ENCODE data around the gene KCNC1.

Gene KCNC1

GRCh38 chr11:17822401-17822781 lies 87.8 kb downstream of the KCNC1 start:
- no peak for DNase-seq (ENCODE audit: low read depth)

GRCh38 chr11:17827006-17827405 lies 92.4 kb downstream of the KCNC1 start:
- DNase-seq (ENCODE audit: low read depth), result no peak

GRCh38 chr11:17828311-17828751 lies 93.8 kb downstream of the KCNC1 start:
- DNase-seq (ENCODE audit: low read depth), result no peak

- DNase-seq (ENCODE audit: low read depth), result no peak
Observed at GRCh38 chr11:17831228-17831627, 96.6 kb downstream of the KCNC1 start.

- DNase-seq (ENCODE audit: low read depth), result no peak
Observed at GRCh38 chr11:17831883-17832282, 97.3 kb downstream of the KCNC1 start.

Data from stimulated activated CD8-positive, alpha-beta memory T cell treated with anti-CD3 and anti-CD28 coated beads, Interleukin-15, amount 100 ng/mL, for 1 hour (primary cell).